ENCODE data around the gene PPP2R3B.

Gene PPP2R3B

GRCh38 chrX:291411-291901 lies 95.3 kb downstream of the PPP2R3B start:
- DNase-seq = no peak

GRCh38 chrX:290476-291166 lies 96.1 kb downstream of the PPP2R3B start:
- no peak for DNase-seq

- no peak for DNase-seq
These were observed 98.1 kb downstream of the PPP2R3B start for GRCh38 chrX:288561-288991.

- DNase-seq = no peak
These were observed 99.0 kb downstream of the PPP2R3B start for GRCh38 chrX:287670-288069.

GRCh38 chrX:285076-285677 lies 101.5 kb downstream of the PPP2R3B start:
- no peak for DNase-seq
